Measurements from ENCODE around the gene RGP1. TPM values are rescaled to one million over a fixed set of nuclear protein-coding genes. Genes with fewer than 3 reads are reported as not detected.

The RGP1 gene
- total RNA-seq, 1 donor from 2014 or later, result 11.2 TPM

DNA sequence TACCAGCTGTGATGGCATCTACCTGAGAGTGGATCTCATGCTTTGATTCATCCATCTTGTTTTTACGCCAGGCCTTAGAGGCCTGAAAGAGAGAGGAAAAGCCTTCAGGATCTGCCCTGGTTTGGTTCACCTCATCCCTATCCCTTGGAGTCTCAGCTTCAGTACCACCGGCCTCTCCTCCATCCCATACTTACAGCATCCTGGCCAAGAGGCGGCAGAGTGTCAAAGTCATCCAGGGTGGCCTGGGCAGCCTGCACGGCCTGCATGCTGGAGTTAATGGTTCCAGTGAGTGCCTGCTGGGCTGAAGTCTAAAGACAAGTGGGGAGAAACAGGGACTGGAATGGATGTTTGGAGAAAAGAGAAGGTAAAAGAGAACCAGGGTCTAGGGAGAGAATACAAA, 29.5 kb upstream of the RGP1 start:
- no peaks in the 10 kb centered on the region for H3K79me2 ChIP-seq (ENCODE audit: low read depth)
- H3K9me3 Mint-ChIP-seq, result no peaks in the 10 kb centered on the region
- DNase-seq (ENCODE audit: low spot score), result no peak
- no peaks in the 10 kb centered on the region for H3K4me1 Mint-ChIP-seq
- no peaks in the 10 kb centered on the region for H3K9me3 ChIP-seq (ENCODE audit: low read depth)
- no peaks in the 10 kb centered on the region for H3K36me3 ChIP-seq
- no peaks in the 10 kb centered on the region for H3K27me3 ChIP-seq
- no peak overlapping the region for H3K9ac ChIP-seq
- no peaks in the 10 kb centered on the region for H3K4me1 ChIP-seq
- H3K27me3 Mint-ChIP-seq (ENCODE audit: insufficient read depth, low read depth), result peaks cover 7% of the 10 kb centered on the region
- H3K4me3 Mint-ChIP-seq, result no peak overlapping the region
- no peak overlapping the region for H2AFZ ChIP-seq (replicated peaks)
- H3K4me2 ChIP-seq, result no peak overlapping the region
- H3K27ac ChIP-seq, result no peak overlapping the region
- TF ChIP-seq, protein P1, sequence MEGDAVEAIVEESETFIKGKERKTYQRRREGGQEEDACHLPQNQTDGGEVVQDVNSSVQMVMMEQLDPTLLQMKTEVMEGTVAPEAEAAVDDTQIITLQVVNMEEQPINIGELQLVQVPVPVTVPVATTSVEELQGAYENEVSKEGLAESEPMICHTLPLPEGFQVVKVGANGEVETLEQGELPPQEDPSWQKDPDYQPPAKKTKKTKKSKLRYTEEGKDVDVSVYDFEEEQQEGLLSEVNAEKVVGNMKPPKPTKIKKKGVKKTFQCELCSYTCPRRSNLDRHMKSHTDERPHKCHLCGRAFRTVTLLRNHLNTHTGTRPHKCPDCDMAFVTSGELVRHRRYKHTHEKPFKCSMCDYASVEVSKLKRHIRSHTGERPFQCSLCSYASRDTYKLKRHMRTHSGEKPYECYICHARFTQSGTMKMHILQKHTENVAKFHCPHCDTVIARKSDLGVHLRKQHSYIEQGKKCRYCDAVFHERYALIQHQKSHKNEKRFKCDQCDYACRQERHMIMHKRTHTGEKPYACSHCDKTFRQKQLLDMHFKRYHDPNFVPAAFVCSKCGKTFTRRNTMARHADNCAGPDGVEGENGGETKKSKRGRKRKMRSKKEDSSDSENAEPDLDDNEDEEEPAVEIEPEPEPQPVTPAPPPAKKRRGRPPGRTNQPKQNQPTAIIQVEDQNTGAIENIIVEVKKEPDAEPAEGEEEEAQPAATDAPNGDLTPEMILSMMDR (IDR thresholded peaks at IDR 0.05), result no peak
- TF ChIP-seq EZH2phosphoT487 (IDR thresholded peaks at IDR 0.05) (no peak), EZH2 (IDR thresholded peaks at IDR 0.05) (no peak)
- no peak overlapping the region for H3K27ac Mint-ChIP-seq
- no peak overlapping the region for H3K4me3 ChIP-seq
- H3F3A ChIP-seq (ENCODE audit: low read depth), result no peaks in the 10 kb centered on the region
- peaks cover 51% of the 10 kb centered on the region for H3K36me3 Mint-ChIP-seq
- no peaks in the 10 kb centered on the region for H4K20me1 ChIP-seq (ENCODE audit: low read depth)

DNA sequence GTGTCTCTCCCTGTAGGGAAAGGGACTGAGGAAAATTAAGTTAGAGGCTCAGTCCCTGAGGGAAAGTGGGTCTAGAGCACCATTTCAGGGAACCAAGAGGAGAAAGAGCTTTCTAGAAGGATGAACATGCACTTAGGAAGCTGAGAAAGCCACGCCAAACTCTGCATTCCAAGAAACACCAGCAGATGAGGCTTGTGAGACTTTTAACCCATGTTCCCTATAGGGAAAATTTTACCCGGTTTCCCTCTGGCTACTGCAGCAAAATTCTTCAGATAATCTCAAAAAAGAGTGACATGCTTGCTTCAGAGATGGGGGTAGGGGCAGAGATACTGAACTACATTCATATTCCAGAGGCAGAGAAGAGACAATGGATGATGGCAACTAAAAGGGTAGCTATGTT, 25.7 kb upstream of the RGP1 start:
- Histone ChIP-seq H3K9me3 (ENCODE audit: low read depth) (no peaks in the 10 kb centered on the region), H3K27ac (no peak overlapping the region), H2AFZ (replicated peaks) (no peak overlapping the region), H3K4me1 (peaks cover 21% of the 10 kb centered on the region), H3K9ac (no peak overlapping the region), H3K4me2 (no peak overlapping the region), H3F3A (ENCODE audit: low read depth) (peaks cover 5% of the 10 kb centered on the region), H3K79me2 (ENCODE audit: low read depth) (peaks cover 29% of the 10 kb centered on the region), H3K36me3 (no peaks in the 10 kb centered on the region), H3K27me3 (no peaks in the 10 kb centered on the region), H4K20me1 (ENCODE audit: low read depth) (no peaks in the 10 kb centered on the region), H3K4me3 (no peak overlapping the region)
- Mint-ChIP-seq H3K4me1 (peaks cover 3% of the 10 kb centered on the region), H3K27ac (no peak overlapping the region), H3K27me3 (ENCODE audit: insufficient read depth, low read depth) (peaks cover 3% of the 10 kb centered on the region), H3K9me3 (no peaks in the 10 kb centered on the region), H3K4me3 (no peak overlapping the region), H3K36me3 (peaks cover 33% of the 10 kb centered on the region)
- DNase-seq (ENCODE audit: low spot score), result no peak
- TF ChIP-seq EZH2phosphoT487 (IDR thresholded peaks at IDR 0.05) (no peak), EZH2 (IDR thresholded peaks at IDR 0.05) (no peak)
- TF ChIP-seq, protein P1 (IDR thresholded peaks at IDR 0.05), result no peak

DNA sequence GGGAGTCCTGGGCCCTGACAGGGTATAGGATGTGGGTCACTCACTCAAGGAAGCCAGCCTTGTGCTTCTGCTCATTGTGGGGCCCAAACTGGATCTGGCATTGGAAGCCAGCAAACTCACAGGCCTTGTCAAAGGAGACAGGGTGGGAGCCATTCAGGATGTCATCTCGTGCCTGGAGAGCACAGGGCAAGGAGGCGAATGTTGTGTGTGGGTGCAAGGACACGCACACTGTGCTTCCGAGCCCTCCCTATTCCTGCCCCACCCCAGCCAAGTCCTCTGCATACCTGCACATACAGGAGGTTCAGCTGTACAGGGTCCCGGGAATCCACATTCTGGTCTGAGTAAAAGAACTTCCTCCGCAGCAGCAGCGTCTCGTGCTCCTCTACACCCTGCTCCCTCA, 25.2 kb upstream of the RGP1 start:
- H3K27ac Mint-ChIP-seq, result no peak overlapping the region
- TF ChIP-seq EZH2phosphoT487 (IDR thresholded peaks at IDR 0.05), result no peak
- TF ChIP-seq EZH2 (IDR thresholded peaks at IDR 0.05), result no peak
- TF ChIP-seq, protein P1 (IDR thresholded peaks at IDR 0.05), result no peak
- peaks cover 33% of the 10 kb centered on the region for H3K36me3 Mint-ChIP-seq

More for the DNA sequence above, 25.2 kb upstream of the RGP1 start:
- Mint-ChIP-seq H3K27me3 (ENCODE audit: insufficient read depth, low read depth) (peaks cover 2% of the 10 kb centered on the region), H3K9me3 (no peaks in the 10 kb centered on the region), H3K4me1 (peaks cover 3% of the 10 kb centered on the region), H3K4me3 (no peak overlapping the region)
- no peak overlapping the region for H3K27ac ChIP-seq
- H3K9me3 ChIP-seq (ENCODE audit: low read depth), result no peaks in the 10 kb centered on the region
- H3K4me3 ChIP-seq, result no peak overlapping the region
- H3F3A ChIP-seq (ENCODE audit: low read depth), result peaks cover 10% of the 10 kb centered on the region
- H4K20me1 ChIP-seq (ENCODE audit: low read depth), result no peaks in the 10 kb centered on the region
- H3K4me2 ChIP-seq, result no peak overlapping the region
- no peaks in the 10 kb centered on the region for H3K27me3 ChIP-seq
- H3K9ac ChIP-seq, result no peak overlapping the region
- no peak overlapping the region for H2AFZ ChIP-seq (replicated peaks)
- peaks cover 26% of the 10 kb centered on the region for H3K4me1 ChIP-seq
- no peaks in the 10 kb centered on the region for H3K36me3 ChIP-seq
- H3K79me2 ChIP-seq (ENCODE audit: low read depth), result peaks cover 34% of the 10 kb centered on the region
- no peak for DNase-seq (ENCODE audit: low spot score)

All from neural progenitor cell (in vitro differentiated cells).